Lower lobe of right lung (tissue), 2 donors: Measurements from ENCODE around the gene PATE2. TPM values are rescaled to one million over a fixed set of nuclear protein-coding genes. Genes with fewer than 3 reads are reported as not detected.

Experiments used
- ATAC-seq, 2 donors: fragments of 200-7000 bp; cut with Tn5 transposase; one replicate each; pipeline ENCODE4 v1.9.1; 2020 to 2022; ENCODE audit warnings: mild to moderate bottlenecking in 2 of 2, moderate library complexity in 2 of 2
- DNase-seq: peaks from one replicate; pipeline ENCODE4 v3.0.0-alpha.2; 2020
- H3K27ac ChIP-seq: fragments of 200-600 bp; one replicate; pipeline ENCODE4 v1.8.0; 2022
- H3K27me3 ChIP-seq: fragments of 200-600 bp; one replicate; pipeline ENCODE4 v1.8.0; 2022; ENCODE audit warnings: low read depth
- H3K36me3 ChIP-seq: fragments of 200-600 bp; one replicate; pipeline ENCODE4 v1.8.0; 2022; ENCODE audit warnings: mild to moderate bottlenecking
- H3K4me1 ChIP-seq: fragments of 200-600 bp; one replicate; pipeline ENCODE4 v1.8.0; 2022
- H3K4me3 ChIP-seq: fragments of 200-600 bp; one replicate; pipeline ENCODE4 v1.8.0; 2022; ENCODE audit warnings: mild to moderate bottlenecking
- H3K9me3 ChIP-seq: fragments of 200-600 bp; one replicate; pipeline ENCODE4 v1.8.0; 2022
- CTCF ChIP-seq: fragments of 200-600 bp; IDR thresholded peaks from one replicate; pipeline ENCODE4 v1.8.0; 2022; ENCODE audit warnings: antibody characterized with exemption, mild to moderate bottlenecking
- intact Hi-C: fragments of 100-400 bp; cut with DNase I; formaldehyde crosslinking; loops from one replicate; pipeline ENCODE4 v1.11.0; 2022
- total RNA-seq: library from RNA; stranded (reverse); fragmentation: NEBNext Ultra II Directional; extraction: Animal tissue kit (Norgen Biotek cat#: 25700); gene quantifications from one replicate; pipeline ENCODE4 v1.2.1, GENCODE V29; 2021
- donor health status: DM: no; HTN: yes; CAD: no; lungs with severe emphysema.

Gene PATE2
- total RNA-seq, 1 donor from 2014 or later, result not detected

GRCh38 chr11:125787827-125788226, 9.2 kb upstream of the PATE2 start, which contains the start of gene PATE3:
TSS of gene PATE3 (plus strand) at chr11:125788127. CDS start at chr11:125788152, 25 bp downstream.
- no peak within 1 kb of the TSS for H3K4me3 ChIP-seq
- intact Hi-C loops, result no loop called here

GRCh38 chr11:125784678-125785077, 6.0 kb upstream of the PATE2 start:
- DNase-seq, result no peak
- H3K9me3 ChIP-seq, result no peaks in the 10 kb centered on the region
- ATAC-seq, result no peak
- no peaks in the 10 kb centered on the region for H3K27me3 ChIP-seq
- intact Hi-C loops, result no loop called here
- H3K36me3 ChIP-seq, result no peaks in the 10 kb centered on the region
- no peak for TF ChIP-seq CTCF
- H3K4me3 ChIP-seq, result no peak overlapping the region
- H3K4me1 ChIP-seq, result no peaks in the 10 kb centered on the region
- no peak overlapping the region for H3K27ac ChIP-seq

More at GRCh38 chr11:125787827-125788226, 9.2 kb upstream of the PATE2 start, which contains the start of gene PATE3:
- no peak for ATAC-seq
- no peak for TF ChIP-seq CTCF
- Histone ChIP-seq H3K27me3 (no peaks in the 10 kb centered on the region), H3K9me3 (no peaks in the 10 kb centered on the region), H3K36me3 (no peaks in the 10 kb centered on the region), H3K4me1 (no peaks in the 10 kb centered on the region), H3K27ac (no peak within 1 kb of the TSS)
- DNase-seq, result no peak

- intact Hi-C loops, result no loop called here
- Histone ChIP-seq H3K4me3 (no peak overlapping the region), H3K9me3 (no peaks in the 10 kb centered on the region), H3K36me3 (no peaks in the 10 kb centered on the region), H3K27ac (no peak overlapping the region), H3K4me1 (no peaks in the 10 kb centered on the region), H3K27me3 (no peaks in the 10 kb centered on the region)
- DNase-seq (no peak), ATAC-seq (no peak)
- TF ChIP-seq CTCF, result no peak
These were observed 1.3 kb downstream of the PATE2 start for GRCh38 chr11:125777309-125777708.

- no peak for ATAC-seq
- H3K4me3 ChIP-seq, result no peak overlapping the region
- H3K27me3 ChIP-seq, result no peaks in the 10 kb centered on the region
- no peak for TF ChIP-seq CTCF
- no peaks in the 10 kb centered on the region for H3K36me3 ChIP-seq
- H3K27ac ChIP-seq, result no peak overlapping the region
- DNase-seq, result no peak
- H3K4me1 ChIP-seq, result no peaks in the 10 kb centered on the region
- no peaks in the 10 kb centered on the region for H3K9me3 ChIP-seq
- intact Hi-C loops, result no loop called here
These were observed 5.1 kb downstream of the PATE2 start for GRCh38 chr11:125773516-125773915.

GRCh38 chr11:125772834-125773505, 5.7 kb downstream of the PATE2 start:
- Histone ChIP-seq H3K9me3 (no peaks in the 10 kb centered on the region), H3K27ac (no peak overlapping the region), H3K4me3 (no peak overlapping the region), H3K36me3 (no peaks in the 10 kb centered on the region), H3K27me3 (no peaks in the 10 kb centered on the region), H3K4me1 (peaks cover 4% of the 10 kb centered on the region)
- TF ChIP-seq CTCF, result no peak
- DNase-seq (no peak), ATAC-seq (no peak)
- intact Hi-C loops, result no loop called here
